Ovary (tissue), 3 donors: ENCODE results near the gene B9D1.

Experiments
- EP300 ChIP-seq: sonication (generic); formaldehyde crosslinking; IDR thresholded peaks from one replicate; pipeline ENCODE4 v1.6.1; 2017; ENCODE audit warnings: antibody characterized with exemption
- POLR2A ChIP-seq: fragments of 450-650 bp; IDR thresholded peaks from one replicate; pipeline ENCODE4 v1.6.1; 2017; ENCODE audit warnings: antibody characterized with exemption, mild to moderate bottlenecking, moderate library complexity
- TF ChIP-seq, protein P1 (sequence below), 3 donors: fragments of 450-650 bp in 2 of 3; fragments of 200-600 bp in 1 of 3; IDR thresholded peaks; one replicate each; pipeline versions ENCODE4 v1.5.1 to v1.8.0; 2016 to 2022; ENCODE audit warnings: antibody characterized with exemption in 3 of 3, mild to moderate bottlenecking in 1 of 3
- donor health status: DM: no; HTN: no; CAD: no.

DNA sequence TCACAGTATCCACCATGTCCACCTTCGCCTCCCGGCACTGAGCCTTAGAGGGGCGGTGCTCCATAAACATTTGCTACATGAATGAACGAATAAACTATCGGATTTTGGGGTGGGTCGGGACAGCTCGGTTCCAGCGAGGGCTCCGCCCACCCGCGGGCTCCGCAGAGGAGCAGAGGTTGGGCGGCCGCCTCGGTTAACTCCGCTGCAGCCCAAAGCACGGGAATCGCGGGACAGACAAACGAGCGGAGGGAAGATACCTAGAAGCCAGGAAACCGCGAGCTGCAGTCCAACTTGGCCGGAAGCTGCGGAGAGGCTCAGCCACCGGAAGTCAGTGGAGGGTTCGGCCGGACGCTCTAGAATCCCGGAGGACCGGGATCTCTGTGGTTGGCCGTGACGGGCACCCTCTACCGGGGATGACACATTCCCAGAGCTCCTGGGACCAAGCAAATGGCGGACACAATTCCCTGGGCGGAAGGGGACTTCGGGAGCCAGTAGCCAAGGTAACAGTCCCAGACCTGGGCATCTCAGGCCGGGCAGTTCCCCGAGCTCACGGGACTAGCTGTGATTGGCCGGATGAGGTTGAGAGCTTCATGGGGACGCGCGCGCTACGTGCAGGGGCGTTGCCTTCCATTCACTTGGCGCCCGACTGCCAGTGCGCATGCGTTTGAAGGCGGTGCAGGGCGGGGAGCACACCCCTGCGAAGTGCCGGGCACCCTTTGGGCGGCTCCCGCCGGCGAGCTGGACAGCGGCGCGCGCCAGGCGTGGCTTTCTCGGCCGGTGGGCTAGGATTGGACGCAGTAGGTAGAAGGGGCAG, 15.3 kb upstream of the B9D1 start:
- TF ChIP-seq, protein P1, sequence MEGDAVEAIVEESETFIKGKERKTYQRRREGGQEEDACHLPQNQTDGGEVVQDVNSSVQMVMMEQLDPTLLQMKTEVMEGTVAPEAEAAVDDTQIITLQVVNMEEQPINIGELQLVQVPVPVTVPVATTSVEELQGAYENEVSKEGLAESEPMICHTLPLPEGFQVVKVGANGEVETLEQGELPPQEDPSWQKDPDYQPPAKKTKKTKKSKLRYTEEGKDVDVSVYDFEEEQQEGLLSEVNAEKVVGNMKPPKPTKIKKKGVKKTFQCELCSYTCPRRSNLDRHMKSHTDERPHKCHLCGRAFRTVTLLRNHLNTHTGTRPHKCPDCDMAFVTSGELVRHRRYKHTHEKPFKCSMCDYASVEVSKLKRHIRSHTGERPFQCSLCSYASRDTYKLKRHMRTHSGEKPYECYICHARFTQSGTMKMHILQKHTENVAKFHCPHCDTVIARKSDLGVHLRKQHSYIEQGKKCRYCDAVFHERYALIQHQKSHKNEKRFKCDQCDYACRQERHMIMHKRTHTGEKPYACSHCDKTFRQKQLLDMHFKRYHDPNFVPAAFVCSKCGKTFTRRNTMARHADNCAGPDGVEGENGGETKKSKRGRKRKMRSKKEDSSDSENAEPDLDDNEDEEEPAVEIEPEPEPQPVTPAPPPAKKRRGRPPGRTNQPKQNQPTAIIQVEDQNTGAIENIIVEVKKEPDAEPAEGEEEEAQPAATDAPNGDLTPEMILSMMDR (IDR thresholded peaks at IDR 0.05) = no peak
- peak; percentile 79 for TF ChIP-seq POLR2A
- TF ChIP-seq EP300 = peak; percentile 55
